ENCODE measurements around the gene TSHZ2.

TSHZ2 gene

GRCh38 chr20:52954849-52955248, 17.3 kb upstream of the TSHZ2 start:
- Histone ChIP-seq H3K4me1 (ENCODE audit: control insufficient read depth, insufficient read depth, low read depth, low read length) (no peaks in the 10 kb centered on the region), H3K4me2 (ENCODE audit: low read length, poor library complexity, severe bottlenecking) (no peak overlapping the region), H2AFZ (ENCODE audit: low read depth, low read length) (no peak overlapping the region), H4K8ac (ENCODE audit: low read length) (no peak overlapping the region), H2BK15ac (ENCODE audit: low read depth, poor library complexity, severe bottlenecking) (no peak overlapping the region), H2BK12ac (ENCODE audit: low read length in 2 of 2) (peak overlapping the region; percentile 2 to 91), H3K18ac (ENCODE audit: low read depth in 1 of 2, low read length in 2 of 2) (peak overlapping the region in 1 of 2 experiments; percentile 67), H2BK120ac (ENCODE audit: low read depth, low read length) (no peak overlapping the region), H3K4ac (ENCODE audit: low read depth in 1 of 2, low read length in 2 of 2) (no peak overlapping the region), H3K27me3 (ENCODE audit: control insufficient read depth in 1 of 2, insufficient read depth in 1 of 2, low read length in 2 of 2) (no peaks in the 10 kb centered on the region), H3K9me3 (ENCODE audit: control insufficient read depth, low read length) (no peaks in the 10 kb centered on the region), H3K9ac (ENCODE audit: low read length) (no peak overlapping the region), H2BK5ac (ENCODE audit: low read depth, low read length, poor library complexity, severe bottlenecking) (no peak overlapping the region), H3K4me3 (ENCODE audit: insufficient read depth in 1 of 2, low read depth in 1 of 2, low read length in 2 of 2) (no peak overlapping the region), H3K14ac (ENCODE audit: low read length in 2 of 2) (no peak overlapping the region), H3K36me3 (ENCODE audit: control insufficient read depth in 1 of 2, insufficient read depth in 2 of 2, low read depth in 1 of 2, low read length in 2 of 2) (no peaks in the 10 kb centered on the region), H4K91ac (ENCODE audit: low read length) (peak overlapping the region; percentile 36), H2AK5ac (ENCODE audit: low read length, severe bottlenecking) (no peak overlapping the region), H3K79me1 (replicated peaks; ENCODE audit: low read length, poor library complexity, severe bottlenecking) (no peaks in the 10 kb centered on the region), H3K27ac (ENCODE audit: low read length, poor library complexity, severe bottlenecking) (no peak overlapping the region), H3K23ac (ENCODE audit: low read length in 2 of 2) (no peak overlapping the region)
- no peak for DNase-seq
- WGBS: 91% methylated on average over 3 of the region's 6 CpGs

GRCh38 chr20:52958211-52958610, 13.9 kb upstream of the TSHZ2 start:
- Histone ChIP-seq H3K27me3 (ENCODE audit: control insufficient read depth in 1 of 2, insufficient read depth in 1 of 2, low read length in 2 of 2) (no peaks in the 10 kb centered on the region), H2AK5ac (ENCODE audit: low read length, severe bottlenecking) (no peak overlapping the region), H3K27ac (ENCODE audit: low read length, poor library complexity, severe bottlenecking) (no peak overlapping the region), H3K4me2 (ENCODE audit: low read length, poor library complexity, severe bottlenecking) (no peak overlapping the region), H4K91ac (ENCODE audit: low read length) (no peak overlapping the region), H3K4me1 (ENCODE audit: control insufficient read depth, insufficient read depth, low read depth, low read length) (no peaks in the 10 kb centered on the region), H3K9ac (ENCODE audit: low read length) (peak overlapping the region; percentile 44), H3K14ac (ENCODE audit: low read length in 2 of 2) (no peak overlapping the region), H2BK120ac (ENCODE audit: low read depth, low read length) (no peak overlapping the region), H2BK15ac (ENCODE audit: low read depth, poor library complexity, severe bottlenecking) (no peak overlapping the region), H3K23ac (ENCODE audit: low read length in 2 of 2) (no peak overlapping the region), H3K18ac (ENCODE audit: low read depth in 1 of 2, low read length in 2 of 2) (no peak overlapping the region), H2BK5ac (ENCODE audit: low read depth, low read length, poor library complexity, severe bottlenecking) (no peak overlapping the region), H3K9me3 (ENCODE audit: control insufficient read depth, low read length) (no peaks in the 10 kb centered on the region), H3K36me3 (ENCODE audit: control insufficient read depth in 1 of 2, insufficient read depth in 2 of 2, low read depth in 1 of 2, low read length in 2 of 2) (no peaks in the 10 kb centered on the region), H2AFZ (ENCODE audit: low read depth, low read length) (no peak overlapping the region), H3K4me3 (ENCODE audit: insufficient read depth in 1 of 2, low read depth in 1 of 2, low read length in 2 of 2) (no peak overlapping the region), H3K4ac (ENCODE audit: low read depth in 1 of 2, low read length in 2 of 2) (no peak overlapping the region), H4K8ac (ENCODE audit: low read length) (no peak overlapping the region), H2BK12ac (ENCODE audit: low read length in 2 of 2) (no peak overlapping the region), H3K79me1 (replicated peaks; ENCODE audit: low read length, poor library complexity, severe bottlenecking) (no peaks in the 10 kb centered on the region)
- 2% methylated on average over 4 of the region's 4 CpGs for WGBS
- DNase-seq: peak; percentile 78

- Histone ChIP-seq H2BK120ac (ENCODE audit: low read depth, low read length) (peak overlapping the region; percentile 66), H2AFZ (ENCODE audit: low read depth, low read length) (no peak overlapping the region), H3K9me3 (ENCODE audit: control insufficient read depth, low read length) (no peaks in the 10 kb centered on the region), H3K4me1 (ENCODE audit: control insufficient read depth, insufficient read depth, low read depth, low read length) (no peaks in the 10 kb centered on the region), H3K4me2 (ENCODE audit: low read length, poor library complexity, severe bottlenecking) (no peak overlapping the region), H2BK15ac (ENCODE audit: low read depth, poor library complexity, severe bottlenecking) (no peak overlapping the region), H3K4ac (ENCODE audit: low read depth in 1 of 2, low read length in 2 of 2) (peak overlapping the region; percentile 13 to 59), H3K9ac (ENCODE audit: low read length) (no peak overlapping the region), H3K23ac (ENCODE audit: low read length in 2 of 2) (no peak overlapping the region), H3K27me3 (ENCODE audit: control insufficient read depth in 1 of 2, insufficient read depth in 1 of 2, low read length in 2 of 2) (no peaks in the 10 kb centered on the region), H2BK5ac (ENCODE audit: low read depth, low read length, poor library complexity, severe bottlenecking) (no peak overlapping the region), H3K36me3 (ENCODE audit: control insufficient read depth in 1 of 2, insufficient read depth in 2 of 2, low read depth in 1 of 2, low read length in 2 of 2) (no peaks in the 10 kb centered on the region), H3K18ac (ENCODE audit: low read depth in 1 of 2, low read length in 2 of 2) (peak overlapping the region; percentile 13 to 76), H3K27ac (ENCODE audit: low read length, poor library complexity, severe bottlenecking) (no peak overlapping the region), H3K14ac (ENCODE audit: low read length in 2 of 2) (no peak overlapping the region), H3K79me1 (replicated peaks; ENCODE audit: low read length, poor library complexity, severe bottlenecking) (no peaks in the 10 kb centered on the region), H3K4me3 (ENCODE audit: insufficient read depth in 1 of 2, low read depth in 1 of 2, low read length in 2 of 2) (no peak overlapping the region), H2AK5ac (ENCODE audit: low read length, severe bottlenecking) (no peak overlapping the region), H4K91ac (ENCODE audit: low read length) (peak overlapping the region; percentile 53), H4K8ac (ENCODE audit: low read length) (peak overlapping the region; percentile 72), H2BK12ac (ENCODE audit: low read length in 2 of 2) (peak overlapping the region in 1 of 2 experiments; percentile 55)
- 2% methylated on average over 5 of the region's 5 CpGs for WGBS
- DNase-seq: peak; percentile 82
These were observed 13.0 kb upstream of the TSHZ2 start for GRCh38 chr20:52959125-52959524.

- H2BK5ac ChIP-seq (ENCODE audit: low read depth, low read length, poor library complexity, severe bottlenecking): no peak overlapping the region
- DNase-seq: no peak
- H3K9ac ChIP-seq (ENCODE audit: low read length): no peak overlapping the region
- H3K4me2 ChIP-seq (ENCODE audit: low read length, poor library complexity, severe bottlenecking): no peak overlapping the region
- no peak overlapping the region for H2BK15ac ChIP-seq (ENCODE audit: low read depth, poor library complexity, severe bottlenecking)
- H3K27me3 ChIP-seq (ENCODE audit: control insufficient read depth in 1 of 2, insufficient read depth in 1 of 2, low read length in 2 of 2): no peaks in the 10 kb centered on the region
- no peak overlapping the region for H4K8ac ChIP-seq (ENCODE audit: low read length)
- H3K4me3 ChIP-seq (ENCODE audit: insufficient read depth in 1 of 2, low read depth in 1 of 2, low read length in 2 of 2): no peak overlapping the region
- no peaks in the 10 kb centered on the region for H3K36me3 ChIP-seq (ENCODE audit: control insufficient read depth in 1 of 2, insufficient read depth in 2 of 2, low read depth in 1 of 2, low read length in 2 of 2)
- H4K91ac ChIP-seq (ENCODE audit: low read length): peak overlapping the region; percentile 64
- no peaks in the 10 kb centered on the region for H3K79me1 ChIP-seq (replicated peaks; ENCODE audit: low read length, poor library complexity, severe bottlenecking)
- H2BK120ac ChIP-seq (ENCODE audit: low read depth, low read length): peak overlapping the region; percentile 50
- H3K18ac ChIP-seq (ENCODE audit: low read depth in 1 of 2, low read length in 2 of 2): peak overlapping the region; percentile 30 to 64
- H2AK5ac ChIP-seq (ENCODE audit: low read length, severe bottlenecking): no peak overlapping the region
- H3K4ac ChIP-seq (ENCODE audit: low read depth in 1 of 2, low read length in 2 of 2): peak overlapping the region in 1 of 2 experiments; percentile 92
- no peak overlapping the region for H2AFZ ChIP-seq (ENCODE audit: low read depth, low read length)
- H3K27ac ChIP-seq (ENCODE audit: low read length, poor library complexity, severe bottlenecking): no peak overlapping the region
- peak overlapping the region; percentile 2 to 98 for H2BK12ac ChIP-seq (ENCODE audit: low read length in 2 of 2)
- H3K9me3 ChIP-seq (ENCODE audit: control insufficient read depth, low read length): no peaks in the 10 kb centered on the region
- H3K23ac ChIP-seq (ENCODE audit: low read length in 2 of 2): no peak overlapping the region
- H3K4me1 ChIP-seq (ENCODE audit: control insufficient read depth, insufficient read depth, low read depth, low read length): no peaks in the 10 kb centered on the region
- H3K14ac ChIP-seq (ENCODE audit: low read length in 2 of 2): no peak overlapping the region
- 79% methylated on average over 1 of the region's 1 CpG for WGBS
These were observed 10.0 kb upstream of the TSHZ2 start for GRCh38 chr20:52962183-52962582.

Measured in mesenchymal stem cell (in vitro differentiated cells and primary cell).